ENCODE measurements around the gene XRCC6. TPM values are rescaled to one million over a fixed set of nuclear protein-coding genes. Genes with fewer than 3 reads are reported as not detected.
A peak's percentile ranks its signal among the peaks of the same experiment; 100 is the strongest.

XRCC6 gene
- total and polyA plus RNA-seq, 2 of the 13 experiments (the other 11 are each of a cell fraction or from before 2014, with no cell fraction given): 124 to 625 TPM

DNA sequence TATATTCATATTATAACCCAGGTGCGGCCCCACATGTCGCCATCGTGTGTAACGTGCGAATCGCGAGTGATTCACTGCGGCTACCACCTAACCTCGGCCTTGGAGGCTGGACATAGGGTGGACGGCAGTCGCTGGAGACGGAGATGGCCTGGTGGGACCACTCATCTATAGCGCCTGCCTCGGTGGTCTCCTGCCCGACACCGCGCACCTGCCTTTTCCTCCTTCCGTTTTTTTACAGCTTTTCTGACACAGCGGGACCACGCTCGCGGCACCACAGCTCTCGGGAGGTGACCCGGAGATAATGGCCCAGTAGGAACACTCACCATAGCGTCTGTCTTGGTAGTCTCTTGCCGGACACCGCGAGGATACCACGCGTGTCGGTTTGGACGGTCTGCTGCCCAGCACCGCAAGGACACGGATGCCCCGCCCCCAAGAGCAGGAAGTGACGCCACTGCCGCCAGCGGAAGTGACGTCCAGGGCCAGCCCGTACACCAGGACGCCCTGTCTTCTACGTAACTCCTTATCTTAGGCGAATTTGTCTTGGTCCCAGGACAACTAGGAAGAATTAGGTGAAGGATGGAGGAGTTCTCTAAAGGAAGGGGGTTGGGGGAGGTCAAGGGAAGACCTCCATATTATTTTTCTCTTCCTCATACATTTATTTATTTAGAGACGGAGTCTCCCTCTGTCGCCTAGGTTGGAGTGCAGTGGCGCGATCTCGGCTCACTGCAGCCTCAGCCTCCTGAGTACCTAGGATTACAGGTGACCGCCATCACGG lies 61.1 kb downstream of the XRCC6 start (continued):
- TF ChIP-seq, protein P1, sequence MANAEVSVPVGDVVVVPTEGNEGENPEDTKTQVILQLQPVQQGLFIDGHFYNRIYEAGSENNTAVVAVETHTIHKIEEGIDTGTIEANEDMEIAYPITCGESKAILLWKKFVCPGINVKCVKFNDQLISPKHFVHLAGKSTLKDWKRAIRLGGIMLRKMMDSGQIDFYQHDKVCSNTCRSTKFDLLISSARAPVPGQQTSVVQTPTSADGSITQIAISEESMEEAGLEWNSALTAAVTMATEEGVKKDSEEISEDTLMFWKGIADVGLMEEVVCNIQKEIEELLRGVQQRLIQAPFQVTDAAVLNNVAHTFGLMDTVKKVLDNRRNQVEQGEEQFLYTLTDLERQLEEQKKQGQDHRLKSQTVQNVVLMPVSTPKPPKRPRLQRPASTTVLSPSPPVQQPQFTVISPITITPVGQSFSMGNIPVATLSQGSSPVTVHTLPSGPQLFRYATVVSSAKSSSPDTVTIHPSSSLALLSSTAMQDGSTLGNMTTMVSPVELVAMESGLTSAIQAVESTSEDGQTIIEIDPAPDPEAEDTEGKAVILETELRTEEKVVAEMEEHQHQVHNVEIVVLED (CRISPR knock-in tag; IDR thresholded peaks at IDR 0.05; ENCODE audit: borderline replicate concordance): peak; percentile 65; the same call in 1 of the 2 replicates
- TF ChIP-seq ZMAT5 (CRISPR knock-in tag; IDR thresholded peaks at IDR 0.05; ENCODE audit: borderline replicate concordance, low read depth) (no peak), PCBP1 (IDR thresholded peaks at IDR 0.05; ENCODE audit: borderline replicate concordance, low read depth, low read length) (no peak), GATAD2A (CRISPR knock-in tag; IDR thresholded peaks at IDR 0.05) (peak; percentile 49; the same call in 1 of the 2 replicates), ETV5 (CRISPR knock-in tag; IDR thresholded peaks at IDR 0.05; ENCODE audit: borderline replicate concordance) (peak; percentile 72; the same call in 1 of the 2 replicates), ZNF484 (CRISPR knock-in tag; IDR thresholded peaks at IDR 0.05; ENCODE audit: borderline replicate concordance, low read depth) (no peak), MLLT10 (CRISPR knock-in tag; IDR thresholded peaks at IDR 0.05) (no peak), ZNF260 (CRISPR knock-in tag; IDR thresholded peaks at IDR 0.05; ENCODE audit: borderline replicate concordance, low read depth) (no peak), ZNF616 (CRISPR knock-in tag; IDR thresholded peaks at IDR 0.05; ENCODE audit: low read depth) (no peak), FOXK1 (CRISPR knock-in tag; IDR thresholded peaks at IDR 0.05; ENCODE audit: borderline replicate concordance, low read depth) (peak; percentile 83; the same call in 1 of the 2 replicates), TMF1 (CRISPR knock-in tag; IDR thresholded peaks at IDR 0.05; ENCODE audit: low read depth) (no peak), ZNF451 (CRISPR knock-in tag; IDR thresholded peaks at IDR 0.05) (peak; percentile 65; the same call in 1 of the 2 replicates), SRSF1 (optimal IDR thresholded peaks at IDR 0.05; ENCODE audit: low read depth, low read length) (peak; percentile 88), SYNCRIP (IDR thresholded peaks at IDR 0.05; ENCODE audit: insufficient read depth, low read depth, low read length) (no peak), E2F5 (CRISPR knock-in tag; conservative IDR thresholded peaks at IDR 0.05) (no peak), KDM6A (CRISPR knock-in tag; IDR thresholded peaks at IDR 0.05; ENCODE audit: low read depth) (no peak), DMTF1 (CRISPR knock-in tag; IDR thresholded peaks at IDR 0.05) (no peak), EZH2 (conservative IDR thresholded peaks at IDR 0.05; ENCODE audit: low read depth, low read length) (no peak), TCF7 (IDR thresholded peaks at IDR 0.05; ENCODE audit: low read depth) (no peak), LCORL (IDR thresholded peaks at IDR 0.05) (no peak), LCORL (CRISPR knock-in tag; IDR thresholded peaks at IDR 0.05) (no peak), RORA (CRISPR knock-in tag; IDR thresholded peaks at IDR 0.05) (no peak)
- TF ChIP-seq, protein P2, sequence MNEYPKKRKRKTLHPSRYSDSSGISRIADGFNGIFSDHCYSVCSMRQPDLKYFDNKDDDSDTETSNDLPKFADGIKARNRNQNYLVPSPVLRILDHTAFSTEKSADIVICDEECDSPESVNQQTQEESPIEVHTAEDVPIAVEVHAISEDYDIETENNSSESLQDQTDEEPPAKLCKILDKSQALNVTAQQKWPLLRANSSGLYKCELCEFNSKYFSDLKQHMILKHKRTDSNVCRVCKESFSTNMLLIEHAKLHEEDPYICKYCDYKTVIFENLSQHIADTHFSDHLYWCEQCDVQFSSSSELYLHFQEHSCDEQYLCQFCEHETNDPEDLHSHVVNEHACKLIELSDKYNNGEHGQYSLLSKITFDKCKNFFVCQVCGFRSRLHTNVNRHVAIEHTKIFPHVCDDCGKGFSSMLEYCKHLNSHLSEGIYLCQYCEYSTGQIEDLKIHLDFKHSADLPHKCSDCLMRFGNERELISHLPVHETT (CRISPR knock-in tag; conservative IDR thresholded peaks at IDR 0.05): no peak
